H9 (cell line): Measurements from ENCODE around the gene ABHD16B. TPM values are rescaled to one million over a fixed set of nuclear protein-coding genes. Genes with fewer than 3 reads are reported as not detected.
A peak's percentile ranks its signal among the peaks of the same experiment; 100 is the strongest.

Experiments
- DNase-seq: peaks from one replicate; pipeline ENCODE4 v3.0.0-alpha.2; 2017
- H2AFZ ChIP-seq: one replicate; pipeline ENCODE4 v1.6.1; 2013; ENCODE audit warnings: mild to moderate bottlenecking, low read length, control low read depth, moderate library complexity
- H2AK5ac ChIP-seq: 2 replicates; pipeline ENCODE4 v1.6.1; 2013; ENCODE audit warnings: low read length, control low read depth, mixed read lengths; ENCODE audit not compliant: insufficient read length
- H2BK120ac ChIP-seq: one replicate; pipeline ENCODE4 v1.6.1; 2013; ENCODE audit warnings: low read depth, mild to moderate bottlenecking, low read length, control low read depth, inconsistent platforms; ENCODE audit not compliant: poor library complexity, severe bottlenecking
- H2BK12ac ChIP-seq: 2 replicates; pipeline ENCODE4 v1.6.1; 2013; ENCODE audit warnings: low read length, control low read depth, mixed read lengths, low read depth; ENCODE audit not compliant: insufficient read length
- H2BK15ac ChIP-seq: 2 replicates; pipeline ENCODE4 v1.6.1; 2013; ENCODE audit warnings: low read depth, low read length, control low read depth
- H2BK20ac ChIP-seq: one replicate; pipeline ENCODE4 v1.6.1; 2013; ENCODE audit warnings: low read depth, mild to moderate bottlenecking, low read length, control low read depth, inconsistent platforms; ENCODE audit not compliant: poor library complexity, severe bottlenecking
- H2BK5ac ChIP-seq: 2 replicates; pipeline ENCODE4 v1.6.1; 2013; ENCODE audit warnings: low read length, control low read depth, mixed read lengths; ENCODE audit not compliant: insufficient read length
- H3K14ac ChIP-seq: 2 replicates; pipeline ENCODE4 v1.6.1; 2013; ENCODE audit warnings: low read length, control low read depth; ENCODE audit not compliant: insufficient read depth
- H3K18ac ChIP-seq: 2 replicates; pipeline ENCODE4 v1.6.1; 2013; ENCODE audit warnings: low read depth, mild to moderate bottlenecking, mixed read lengths, low read length, control low read depth; ENCODE audit not compliant: insufficient read length
- H3K23ac ChIP-seq: 2 replicates; pipeline ENCODE4 v1.6.1; 2013; ENCODE audit warnings: low read length, control low read depth, mixed read lengths, low read depth; ENCODE audit not compliant: insufficient read length
- H3K23me2 ChIP-seq: 2 replicates; pipeline ENCODE4 v1.6.1; 2013; ENCODE audit warnings: low read depth, mild to moderate bottlenecking, mixed read lengths, low read length, control low read depth; ENCODE audit not compliant: insufficient read length, poor library complexity, severe bottlenecking
- H3K27ac ChIP-seq: 2 replicates; pipeline ENCODE4 v1.5.1; 2013; ENCODE audit warnings: low read length, control low read depth, mixed read lengths, low read depth; ENCODE audit not compliant: insufficient read length
- H3K27me3 ChIP-seq: 2 replicates; pipeline ENCODE4 v1.6.1; 2013; ENCODE audit warnings: low read length, control low read depth, inconsistent platforms; ENCODE audit not compliant: insufficient read depth
- H3K4ac ChIP-seq: 2 replicates; pipeline ENCODE4 v1.6.1; 2013; ENCODE audit warnings: low read depth, mild to moderate bottlenecking, control low read depth, inconsistent platforms, low read length, moderate library complexity
- H3K4me1 ChIP-seq: 2 replicates; pipeline ENCODE4 v1.6.1; 2013; ENCODE audit warnings: low read length, control low read depth, inconsistent platforms; ENCODE audit not compliant: insufficient read depth
- H3K4me2 ChIP-seq: 2 replicates; pipeline ENCODE4 v1.6.1; 2013; ENCODE audit warnings: low read length, control low read depth, mixed read lengths; ENCODE audit not compliant: insufficient read length, insufficient read depth
- H3K56ac ChIP-seq: 2 replicates; pipeline ENCODE4 v1.6.1; 2013; ENCODE audit warnings: low read depth, mild to moderate bottlenecking, mixed read lengths, low read length, control low read depth; ENCODE audit not compliant: insufficient read length
- H3K79me1 ChIP-seq: 2 replicates; pipeline ENCODE4 v1.6.1; 2013; ENCODE audit warnings: low read depth, mild to moderate bottlenecking, moderate library complexity, low read length, control low read depth, inconsistent platforms; ENCODE audit not compliant: insufficient read depth, poor library complexity, severe bottlenecking
- H3K79me2 ChIP-seq: 2 replicates; pipeline ENCODE4 v1.6.1; 2013; ENCODE audit warnings: low read length, control low read depth, inconsistent platforms; ENCODE audit not compliant: insufficient read depth
- H3K9ac ChIP-seq: 2 replicates; pipeline ENCODE4 v1.6.1; 2013; ENCODE audit warnings: low read length, control low read depth, mixed read lengths; ENCODE audit not compliant: insufficient read length; ENCODE audit errors: extremely low read depth
- H3K9me3 ChIP-seq: one replicate; pipeline ENCODE4 v1.6.1; 2013; ENCODE audit warnings: low read depth, low read length, inconsistent platforms; ENCODE audit not compliant: control insufficient read depth
- H3T11ph ChIP-seq: one replicate; pipeline ENCODE4 v1.6.1; 2013; ENCODE audit warnings: mild to moderate bottlenecking, low read length, control low read depth, inconsistent platforms
- H4K20me1 ChIP-seq: one replicate; pipeline ENCODE4 v1.6.1; 2013; ENCODE audit not compliant: control insufficient read depth, insufficient read length, insufficient read depth
- H4K5ac ChIP-seq: 2 replicates; pipeline ENCODE4 v1.6.1; 2013; ENCODE audit warnings: low read depth, mild to moderate bottlenecking, mixed read lengths, low read length, control low read depth; ENCODE audit not compliant: insufficient read length
- H4K8ac ChIP-seq: replicated peaks from 2 replicates; pipeline ENCODE4 v1.6.1; 2013; ENCODE audit warnings: low read length, control low read depth, mixed read lengths, low read depth; ENCODE audit not compliant: insufficient read length
- H4K91ac ChIP-seq: 2 replicates; pipeline ENCODE4 v1.6.1; 2013; ENCODE audit warnings: low read depth, mild to moderate bottlenecking, moderate library complexity, mixed read lengths, low read length, control low read depth; ENCODE audit not compliant: insufficient read length
- H3K27ac Mint-ChIP-seq, 3 experiments: 2 replicates in 2 of 3; 3 replicates in 1 of 3; pipeline ENCODE4 v1.8.0; 2020 to 2021; ENCODE audit warnings: mixed read lengths in 3 of 3, mild to moderate bottlenecking in 1 of 3, moderate library complexity in 1 of 3
- H3K27me3 Mint-ChIP-seq: 2 replicates; pipeline ENCODE4 v1.8.0; 2021; ENCODE audit warnings: low read depth, mild to moderate bottlenecking, moderate library complexity, mixed read lengths
- H3K36me3 Mint-ChIP-seq, 3 experiments: 2 replicates in 2 of 3; 3 replicates in 1 of 3; pipeline ENCODE4 v1.8.0; 2020 to 2021; ENCODE audit warnings: low read depth in 3 of 3, mixed read lengths in 3 of 3; ENCODE audit not compliant: insufficient read depth in 1 of 3
- H3K4me1 Mint-ChIP-seq, 2 experiments: 2 replicates each; pipeline ENCODE4 v1.8.0; 2020; ENCODE audit warnings: mixed read lengths in 2 of 2
- H3K4me3 Mint-ChIP-seq, 2 experiments: 2 replicates in 1 of 2; 3 replicates in 1 of 2; pipeline ENCODE4 v1.8.0; 2020 to 2021; ENCODE audit warnings: mild to moderate bottlenecking in 2 of 2, mixed read lengths in 2 of 2, moderate library complexity in 1 of 2
- H3K9me3 Mint-ChIP-seq, 2 experiments: 2 replicates in 1 of 2; 3 replicates in 1 of 2; pipeline ENCODE4 v1.8.0; 2020; ENCODE audit warnings: mild to moderate bottlenecking in 2 of 2, mixed read lengths in 2 of 2, moderate library complexity in 1 of 2
- WGBS: extraction: QIAGEN DNeasy Blood & Tissue Kit; methylation state at CpG from one replicate; pipeline ENCODE4 v1.1.7; 2013; ENCODE audit warnings: missing lambda C conversion rate, low lambda C conversion rate, mixed read lengths; ENCODE audit not compliant: insufficient read length; ENCODE audit errors: extremely low coverage; 5-methylcytosine and 5-hydroxymethylcytosine counted together
- total RNA-seq: library from RNA; stranded (reverse); gene quantifications from 2 replicates; pipeline ENCODE4 v1.2.1, GENCODE V29; 2021
- TF ChIP-seq, protein P1 (sequence below): fragments of 200-600 bp; sonication (generic); conservative IDR thresholded peaks from 3 replicates; pipeline ENCODE4 v1.8.0; 2021; ENCODE audit warnings: antibody characterized with exemption, mild to moderate bottlenecking

Gene ABHD16B
- total RNA-seq, 1 experiment from 2014 or later = not detected

DNA sequence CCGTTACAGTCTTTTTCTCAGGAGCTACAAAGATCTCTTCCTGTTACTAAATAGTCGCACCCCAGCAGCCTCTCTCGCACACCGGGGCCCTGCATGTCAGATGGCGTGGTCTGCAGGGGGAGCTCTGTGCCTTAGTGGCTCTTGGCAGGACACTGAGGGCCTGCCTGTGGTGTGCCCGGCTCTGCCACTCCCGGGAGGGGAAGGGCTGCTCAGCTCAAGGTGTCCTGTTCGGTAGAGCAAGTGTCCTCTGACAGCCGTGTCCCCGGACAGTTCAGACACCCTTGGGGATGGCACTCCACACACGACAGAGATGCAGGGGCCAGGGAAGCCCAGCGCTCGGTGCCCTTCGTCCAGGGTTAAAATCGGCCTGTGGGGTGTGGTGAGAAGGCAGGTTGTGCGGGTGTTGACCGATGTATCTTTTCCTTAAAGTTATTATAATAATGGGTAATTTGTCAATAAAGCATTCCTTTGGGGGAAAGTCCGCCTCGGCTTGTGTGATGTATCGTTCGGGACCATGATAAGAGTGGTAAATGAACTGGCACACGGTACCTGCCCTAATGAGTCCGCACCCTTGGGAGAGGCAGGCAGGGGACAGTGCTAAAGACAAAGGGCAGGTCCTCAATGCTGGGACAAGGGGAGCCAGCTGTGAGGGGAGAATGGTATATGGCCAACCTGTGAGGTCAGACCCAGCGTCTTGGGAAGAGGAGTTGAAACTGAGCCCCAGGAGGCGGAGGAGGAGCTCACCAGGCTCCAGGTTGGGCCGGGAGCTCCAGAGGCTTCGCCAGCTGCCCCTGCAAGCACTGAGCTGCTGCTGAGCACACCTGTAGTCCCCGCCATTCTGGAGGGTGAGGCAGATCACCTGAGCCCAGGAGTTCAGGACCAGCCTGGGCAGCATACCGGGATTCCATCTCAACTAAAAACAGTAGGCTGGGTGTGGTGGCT, 30.0 kb downstream of the ABHD16B start:
- 0 out of 2 replicates have a peak, but pooled peaks cover 2% of the 10 kb centered on the region for H3K4me1 ChIP-seq
- DNase-seq = peak; percentile 42
- no peak overlapping the region for H3T11ph ChIP-seq
- no CpG with 5 or more reads among the region's 29 CpGs for WGBS
- peaks cover 6% of the 10 kb centered on the region for H3K23me2 ChIP-seq
- H3K27ac ChIP-seq = no peak overlapping the region
- H3K4ac ChIP-seq = no peak overlapping the region
- H3K79me1 ChIP-seq = no peaks in the 10 kb centered on the region
- H4K20me1 ChIP-seq = no peaks in the 10 kb centered on the region
- no peak overlapping the region for H3K18ac ChIP-seq
- no peak overlapping the region for H2BK12ac ChIP-seq
- H4K5ac ChIP-seq = no peak overlapping the region
- no peaks in the 10 kb centered on the region for H3K9me3 Mint-ChIP-seq
- no peak overlapping the region for H3K14ac ChIP-seq
- no peak overlapping the region for H3K9ac ChIP-seq
- H3K4me2 ChIP-seq = no peak overlapping the region
- H2BK20ac ChIP-seq = no peak overlapping the region
- H4K8ac ChIP-seq = no peak overlapping the region
- no peak overlapping the region for H3K56ac ChIP-seq
- no peaks in the 10 kb centered on the region for H3K27me3 Mint-ChIP-seq
- TF ChIP-seq, protein P1, sequence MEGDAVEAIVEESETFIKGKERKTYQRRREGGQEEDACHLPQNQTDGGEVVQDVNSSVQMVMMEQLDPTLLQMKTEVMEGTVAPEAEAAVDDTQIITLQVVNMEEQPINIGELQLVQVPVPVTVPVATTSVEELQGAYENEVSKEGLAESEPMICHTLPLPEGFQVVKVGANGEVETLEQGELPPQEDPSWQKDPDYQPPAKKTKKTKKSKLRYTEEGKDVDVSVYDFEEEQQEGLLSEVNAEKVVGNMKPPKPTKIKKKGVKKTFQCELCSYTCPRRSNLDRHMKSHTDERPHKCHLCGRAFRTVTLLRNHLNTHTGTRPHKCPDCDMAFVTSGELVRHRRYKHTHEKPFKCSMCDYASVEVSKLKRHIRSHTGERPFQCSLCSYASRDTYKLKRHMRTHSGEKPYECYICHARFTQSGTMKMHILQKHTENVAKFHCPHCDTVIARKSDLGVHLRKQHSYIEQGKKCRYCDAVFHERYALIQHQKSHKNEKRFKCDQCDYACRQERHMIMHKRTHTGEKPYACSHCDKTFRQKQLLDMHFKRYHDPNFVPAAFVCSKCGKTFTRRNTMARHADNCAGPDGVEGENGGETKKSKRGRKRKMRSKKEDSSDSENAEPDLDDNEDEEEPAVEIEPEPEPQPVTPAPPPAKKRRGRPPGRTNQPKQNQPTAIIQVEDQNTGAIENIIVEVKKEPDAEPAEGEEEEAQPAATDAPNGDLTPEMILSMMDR = peak; percentile 39; the same call in 2 of the 3 replicates
- H2BK5ac ChIP-seq = no peak overlapping the region
- H3K36me3 Mint-ChIP-seq = peaks cover 1 to 42% (median 40%) of the 10 kb centered on the region in 3 experiments; a peak in 5 of 7 replicates
- H3K27me3 ChIP-seq = no peaks in the 10 kb centered on the region
- no peak overlapping the region for H3K23ac ChIP-seq
- H3K4me3 Mint-ChIP-seq = no peak overlapping the region
- H2BK120ac ChIP-seq = no peak overlapping the region
- no peak overlapping the region for H2BK15ac ChIP-seq
- H3K27ac Mint-ChIP-seq = peak overlapping the region in 1 of 3 experiments; percentile 72; a peak in 2 of 7 replicates
- H2AFZ ChIP-seq = no peak overlapping the region
- H3K4me1 Mint-ChIP-seq = peaks cover 11 to 12% of the 10 kb centered on the region in 2 experiments
- H3K79me2 ChIP-seq = no peaks in the 10 kb centered on the region; the same call in 1 of the 2 replicates
- no peak overlapping the region for H4K91ac ChIP-seq
- H3K9me3 ChIP-seq = no peaks in the 10 kb centered on the region
- H2AK5ac ChIP-seq = no peak overlapping the region
